ENCODE results near the gene FAM107B.
A peak's percentile ranks its signal among the peaks of the same experiment; 100 is the strongest.

The FAM107B gene

GRCh38 chr10:14578060-14578952 is 196.4 kb downstream of the FAM107B start:
- Histone ChIP-seq H3K4me3 (ENCODE audit: extremely low read depth, insufficient read depth, low read length, poor library complexity, severe bottlenecking) (no peak overlapping the region), H3K27ac (ENCODE audit: low read depth, low read length, severe bottlenecking) (no peak overlapping the region)
- 89 to 93% methylated on average over 13 to 17 of the region's 18 CpGs for WGBS, 2 experiments (ENCODE audit: insufficient coverage in 2 of 2)

DNA sequence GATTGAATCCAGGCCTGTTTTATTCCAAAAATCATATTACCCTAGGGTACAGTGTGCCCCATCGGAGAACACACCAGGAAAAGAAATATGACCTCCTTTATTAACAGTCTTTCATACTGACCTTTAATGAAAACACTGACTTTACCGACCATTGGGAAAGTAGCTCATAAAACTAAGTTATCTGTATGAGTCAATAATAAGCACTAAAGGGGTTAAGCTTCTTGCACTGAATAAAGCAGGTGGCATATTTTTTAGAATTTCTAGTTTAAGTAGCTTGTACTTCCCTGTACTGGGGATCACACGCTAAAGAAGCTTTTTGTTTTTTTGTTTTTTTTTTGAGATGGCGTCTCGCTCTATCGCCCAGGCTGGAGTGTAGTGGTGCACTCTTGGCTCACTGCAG is 199.8 kb downstream of the FAM107B start:
- Histone ChIP-seq H3K4me1 (ENCODE audit: control insufficient read depth, insufficient read depth, low read length, poor library complexity, severe bottlenecking) (peaks cover 4% of the 10 kb centered on the region), H3K9me3 (ENCODE audit: control insufficient read depth, low read length) (no peaks in the 10 kb centered on the region), H3K36me3 (ENCODE audit: control insufficient read depth, insufficient read depth, low read length) (peaks cover 32% of the 10 kb centered on the region), H3K4me3 (ENCODE audit: extremely low read depth, insufficient read depth, low read length, poor library complexity, severe bottlenecking) (no peak overlapping the region), H3K27ac (ENCODE audit: low read depth, low read length, severe bottlenecking) (no peak overlapping the region)
- 90 to 100% methylated on average over 4 to 5 of the region's 6 CpGs for WGBS, 2 experiments (ENCODE audit: insufficient coverage in 2 of 2)

More at GRCh38 chr10:14578060-14578952, 196.4 kb downstream of the FAM107B start:
- no peaks in the 10 kb centered on the region for H3K9me3 ChIP-seq (ENCODE audit: control insufficient read depth, low read length)
- H3K4me1 ChIP-seq (ENCODE audit: control insufficient read depth, insufficient read depth, low read length, poor library complexity, severe bottlenecking) = peaks cover 4% of the 10 kb centered on the region
- H3K36me3 ChIP-seq (ENCODE audit: control insufficient read depth, insufficient read depth, low read length) = peaks cover 19% of the 10 kb centered on the region

GRCh38 chr10:14574291-14574690 is 200.4 kb downstream of the FAM107B start:
- H3K4me3 ChIP-seq (ENCODE audit: extremely low read depth, insufficient read depth, low read length, poor library complexity, severe bottlenecking) = no peak overlapping the region
- no peaks in the 10 kb centered on the region for H3K9me3 ChIP-seq (ENCODE audit: control insufficient read depth, low read length)
- WGBS, 2 experiments (ENCODE audit: insufficient coverage in 2 of 2) = 95 to 100% methylated on average over 2 to 3 of the region's 3 CpGs
- no peak overlapping the region for H3K27ac ChIP-seq (ENCODE audit: low read depth, low read length, severe bottlenecking)
- peaks cover 4% of the 10 kb centered on the region for H3K4me1 ChIP-seq (ENCODE audit: control insufficient read depth, insufficient read depth, low read length, poor library complexity, severe bottlenecking)
- H3K36me3 ChIP-seq (ENCODE audit: control insufficient read depth, insufficient read depth, low read length) = peaks cover 33% of the 10 kb centered on the region

DNA sequence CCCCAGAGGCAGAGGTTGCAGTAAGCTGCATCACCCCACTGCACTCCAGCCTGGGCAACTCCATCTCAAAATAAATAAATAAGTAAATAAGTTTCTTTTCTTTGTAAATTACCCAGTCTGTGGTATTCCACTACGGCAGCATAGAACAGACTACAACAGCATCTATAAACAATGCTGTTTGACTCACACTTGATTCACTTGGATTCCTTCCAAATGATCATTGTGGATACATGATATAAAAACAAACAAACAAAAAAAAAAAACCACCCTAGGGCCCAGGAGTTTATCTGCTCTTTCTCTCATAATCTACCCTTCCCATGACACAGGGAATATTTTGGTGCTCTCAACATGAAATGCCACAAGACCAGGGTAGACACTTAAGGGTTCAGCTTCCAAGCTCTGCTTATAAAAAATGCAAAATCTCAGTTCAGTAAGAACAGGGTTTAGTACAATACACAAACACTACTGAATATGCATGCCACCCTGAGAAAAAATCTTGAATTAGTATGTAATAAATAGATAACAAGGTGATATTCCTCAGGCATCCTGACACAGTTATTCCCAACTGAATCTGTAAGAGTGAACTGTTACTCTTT is 200.9 kb downstream of the FAM107B start:
- WGBS, 2 experiments (ENCODE audit: insufficient coverage in 2 of 2) = no CpG with 5 or more reads among the region's 1 CpG
- H3K27ac ChIP-seq (ENCODE audit: low read depth, low read length, severe bottlenecking) = no peak overlapping the region
- peaks cover 37% of the 10 kb centered on the region for H3K36me3 ChIP-seq (ENCODE audit: control insufficient read depth, insufficient read depth, low read length)
- no peaks in the 10 kb centered on the region for H3K9me3 ChIP-seq (ENCODE audit: control insufficient read depth, low read length)
- H3K4me1 ChIP-seq (ENCODE audit: control insufficient read depth, insufficient read depth, low read length, poor library complexity, severe bottlenecking) = peaks cover 4% of the 10 kb centered on the region
- H3K4me3 ChIP-seq (ENCODE audit: extremely low read depth, insufficient read depth, low read length, poor library complexity, severe bottlenecking) = no peak overlapping the region

GRCh38 chr10:14572811-14573210 is 201.9 kb downstream of the FAM107B start:
- Histone ChIP-seq H3K27ac (ENCODE audit: low read depth, low read length, severe bottlenecking) (no peak overlapping the region), H3K4me1 (ENCODE audit: control insufficient read depth, insufficient read depth, low read length, poor library complexity, severe bottlenecking) (peaks cover 4% of the 10 kb centered on the region), H3K9me3 (ENCODE audit: control insufficient read depth, low read length) (no peaks in the 10 kb centered on the region), H3K36me3 (ENCODE audit: control insufficient read depth, insufficient read depth, low read length) (peaks cover 41% of the 10 kb centered on the region), H3K4me3 (ENCODE audit: extremely low read depth, insufficient read depth, low read length, poor library complexity, severe bottlenecking) (no peak overlapping the region)
- 88% methylated on average over 1 of the region's 3 CpGs; no CpG with 5 or more reads in 1 of the 2 experiments for WGBS, 2 experiments (ENCODE audit: insufficient coverage in 2 of 2)

GRCh38 chr10:14571866-14572507 is 202.7 kb downstream of the FAM107B start:
- peaks cover 4% of the 10 kb centered on the region for H3K4me1 ChIP-seq (ENCODE audit: control insufficient read depth, insufficient read depth, low read length, poor library complexity, severe bottlenecking)
- WGBS, 2 experiments (ENCODE audit: insufficient coverage in 2 of 2) = 89 to 98% methylated on average over 5 to 8 of the region's 10 CpGs
- peak overlapping the region; percentile 23 for H3K27ac ChIP-seq (ENCODE audit: low read depth, low read length, severe bottlenecking)
- H3K36me3 ChIP-seq (ENCODE audit: control insufficient read depth, insufficient read depth, low read length) = peaks cover 41% of the 10 kb centered on the region
- no peaks in the 10 kb centered on the region for H3K9me3 ChIP-seq (ENCODE audit: control insufficient read depth, low read length)
- H3K4me3 ChIP-seq (ENCODE audit: extremely low read depth, insufficient read depth, low read length, poor library complexity, severe bottlenecking) = no peak overlapping the region

DNA sequence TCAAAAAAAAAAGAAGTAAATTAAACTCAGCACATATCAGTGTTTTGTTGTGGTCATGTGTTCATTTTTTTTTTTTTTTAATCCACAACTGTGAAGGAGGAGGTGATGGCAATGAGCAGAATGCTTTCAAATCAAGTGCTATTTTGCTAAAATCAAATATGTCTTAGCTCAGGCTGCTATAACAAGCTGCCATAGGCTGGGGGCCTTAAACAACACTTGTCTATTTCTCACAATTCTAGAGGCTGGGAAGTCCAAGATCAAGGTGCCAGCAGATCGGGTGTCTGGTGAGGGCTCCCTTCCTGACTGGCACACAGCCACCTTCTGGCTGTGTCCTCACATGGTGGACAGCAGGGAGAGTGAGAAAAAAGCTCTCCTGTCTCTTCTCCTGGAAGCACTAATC is 203.9 kb downstream of the FAM107B start:
- H3K36me3 ChIP-seq (ENCODE audit: control insufficient read depth, insufficient read depth, low read length) = peaks cover 49% of the 10 kb centered on the region
- no peaks in the 10 kb centered on the region for H3K9me3 ChIP-seq (ENCODE audit: control insufficient read depth, low read length)
- WGBS, 2 experiments (ENCODE audit: insufficient coverage in 2 of 2) = 100% methylated on average over 1 of the region's 1 CpG; no CpG with 5 or more reads in 1 of the 2 experiments
- H3K27ac ChIP-seq (ENCODE audit: low read depth, low read length, severe bottlenecking) = no peak overlapping the region
- H3K4me3 ChIP-seq (ENCODE audit: extremely low read depth, insufficient read depth, low read length, poor library complexity, severe bottlenecking) = no peak overlapping the region
- peaks cover 4% of the 10 kb centered on the region for H3K4me1 ChIP-seq (ENCODE audit: control insufficient read depth, insufficient read depth, low read length, poor library complexity, severe bottlenecking)

- Histone ChIP-seq H3K4me3 (ENCODE audit: extremely low read depth, insufficient read depth, low read length, poor library complexity, severe bottlenecking) (no peak overlapping the region), H3K27ac (ENCODE audit: low read depth, low read length, severe bottlenecking) (no peak overlapping the region), H3K9me3 (ENCODE audit: control insufficient read depth, low read length) (no peaks in the 10 kb centered on the region), H3K4me1 (ENCODE audit: control insufficient read depth, insufficient read depth, low read length, poor library complexity, severe bottlenecking) (peaks cover 4% of the 10 kb centered on the region), H3K36me3 (ENCODE audit: control insufficient read depth, insufficient read depth, low read length) (peaks cover 49% of the 10 kb centered on the region)
- 88 to 95% methylated on average over 4 to 6 of the region's 9 CpGs for WGBS, 2 experiments (ENCODE audit: insufficient coverage in 2 of 2)
Measured at GRCh38 chr10:14569274-14570060, 205.2 kb downstream of the FAM107B start.

DNA sequence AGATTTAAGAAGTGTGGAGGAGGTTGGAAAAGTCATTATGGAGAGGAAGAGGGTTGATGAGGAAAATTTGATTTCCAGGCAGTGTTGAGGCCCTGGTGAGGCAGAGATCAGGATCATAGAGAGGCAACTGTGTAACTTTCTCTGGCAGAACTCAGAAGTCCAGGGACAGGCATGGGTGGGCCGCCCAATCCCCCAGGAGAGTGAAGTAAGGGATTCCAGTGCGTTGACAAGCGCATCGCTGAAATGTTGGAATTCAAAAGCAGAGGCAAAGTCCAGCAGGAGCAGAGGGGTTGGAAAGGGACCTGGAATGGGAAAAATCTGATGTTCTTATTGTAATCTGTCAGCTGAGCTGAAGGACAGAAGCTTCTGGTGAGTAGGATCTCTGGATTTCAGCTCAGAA is 207.3 kb downstream of the FAM107B start:
- no peaks in the 10 kb centered on the region for H3K9me3 ChIP-seq (ENCODE audit: control insufficient read depth, low read length)
- H3K4me1 ChIP-seq (ENCODE audit: control insufficient read depth, insufficient read depth, low read length, poor library complexity, severe bottlenecking) = no peaks in the 10 kb centered on the region
- WGBS, 2 experiments (ENCODE audit: insufficient coverage in 2 of 2) = 91 to 100% methylated on average over 4 of the region's 4 CpGs
- peaks cover 42% of the 10 kb centered on the region for H3K36me3 ChIP-seq (ENCODE audit: control insufficient read depth, insufficient read depth, low read length)
- no peak overlapping the region for H3K4me3 ChIP-seq (ENCODE audit: extremely low read depth, insufficient read depth, low read length, poor library complexity, severe bottlenecking)
- H3K27ac ChIP-seq (ENCODE audit: low read depth, low read length, severe bottlenecking) = no peak overlapping the region

DNA sequence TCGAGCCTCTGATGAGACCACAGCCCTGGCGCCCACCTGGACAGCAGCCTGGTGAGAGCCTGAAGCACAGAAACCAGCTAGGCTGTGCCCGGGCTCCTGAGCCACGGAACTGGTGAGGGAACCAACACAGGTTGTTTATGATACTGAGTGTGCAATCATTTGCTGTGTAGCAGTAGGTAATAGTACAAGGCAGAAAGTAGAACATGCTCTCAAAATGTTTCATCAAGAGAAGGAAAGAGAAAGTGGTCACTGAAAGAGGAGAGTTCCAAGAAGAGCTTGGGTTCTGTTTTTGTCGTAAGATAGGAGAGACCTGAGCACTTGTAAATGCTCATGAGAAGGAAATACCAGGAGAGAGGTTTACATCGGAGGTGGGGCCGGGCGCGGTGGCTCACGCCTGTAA is 208.2 kb downstream of the FAM107B start:
- WGBS, 2 experiments (ENCODE audit: insufficient coverage in 2 of 2) = 84 to 95% methylated on average over 4 to 10 of the region's 10 CpGs
- no peaks in the 10 kb centered on the region for H3K9me3 ChIP-seq (ENCODE audit: control insufficient read depth, low read length)
- peaks cover 38% of the 10 kb centered on the region for H3K36me3 ChIP-seq (ENCODE audit: control insufficient read depth, insufficient read depth, low read length)
- H3K4me3 ChIP-seq (ENCODE audit: extremely low read depth, insufficient read depth, low read length, poor library complexity, severe bottlenecking) = no peak overlapping the region
- no peaks in the 10 kb centered on the region for H3K4me1 ChIP-seq (ENCODE audit: control insufficient read depth, insufficient read depth, low read length, poor library complexity, severe bottlenecking)
- no peak overlapping the region for H3K27ac ChIP-seq (ENCODE audit: low read depth, low read length, severe bottlenecking)

Measured in mesodermal cell (in vitro differentiated cells).